ENCODE measurements around the gene TRHDE.

TRHDE gene

GRCh38 chr12:72432037-72432604 lies 160.0 kb downstream of the TRHDE start:
- no peak for FAIRE-seq
- no peak for DNase-seq (ENCODE audit: low spot score)

- no peak for DNase-seq (ENCODE audit: low spot score)
- FAIRE-seq = no peak
Measured at GRCh38 chr12:72433298-72433697, 161.1 kb downstream of the TRHDE start.

GRCh38 chr12:72434999-72435398 lies 162.8 kb downstream of the TRHDE start:
- FAIRE-seq = no peak
- no peak for DNase-seq (ENCODE audit: low spot score)

GRCh38 chr12:72442217-72442616 lies 170.0 kb downstream of the TRHDE start:
- no peak for DNase-seq (ENCODE audit: low spot score)
- no peak for FAIRE-seq

- DNase-seq (ENCODE audit: low spot score) = no peak
- no peak for FAIRE-seq
Measured at GRCh38 chr12:72444125-72444524, 172.0 kb downstream of the TRHDE start.

GRCh38 chr12:72444566-72444965 lies 172.4 kb downstream of the TRHDE start:
- FAIRE-seq = no peak
- DNase-seq (ENCODE audit: low spot score) = no peak

GRCh38 chr12:72448089-72448488 lies 175.9 kb downstream of the TRHDE start:
- DNase-seq (ENCODE audit: low spot score) (no peak), FAIRE-seq (no peak)

- no peak for DNase-seq (ENCODE audit: low spot score)
- FAIRE-seq = no peak
Measured at GRCh38 chr12:72448805-72449204, 176.6 kb downstream of the TRHDE start.

GRCh38 chr12:72453066-72453465 lies 180.9 kb downstream of the TRHDE start:
- FAIRE-seq = no peak
- no peak for DNase-seq (ENCODE audit: low spot score)

GRCh38 chr12:72453550-72453949 lies 181.4 kb downstream of the TRHDE start:
- DNase-seq (ENCODE audit: low spot score) (no peak), FAIRE-seq (no peak)

- no peak for FAIRE-seq
- DNase-seq (ENCODE audit: low spot score) = no peak
Measured at GRCh38 chr12:72464471-72464870, 192.3 kb downstream of the TRHDE start.

GRCh38 chr12:72465155-72465554 lies 193.0 kb downstream of the TRHDE start:
- no peak for FAIRE-seq
- DNase-seq (ENCODE audit: low spot score) = no peak

- no peak for FAIRE-seq
- no peak for DNase-seq (ENCODE audit: low spot score)
Measured at GRCh38 chr12:72465940-72466630, 193.9 kb downstream of the TRHDE start.

GRCh38 chr12:72467985-72468384 lies 195.8 kb downstream of the TRHDE start:
- DNase-seq (ENCODE audit: low spot score) (no peak), FAIRE-seq (no peak)

GRCh38 chr12:72468505-72468904 lies 196.3 kb downstream of the TRHDE start:
- FAIRE-seq = no peak
- DNase-seq (ENCODE audit: low spot score) = no peak

- FAIRE-seq = no peak
- DNase-seq (ENCODE audit: low spot score) = no peak
Measured at GRCh38 chr12:72471806-72472205, 199.6 kb downstream of the TRHDE start.

GRCh38 chr12:72472350-72472749 lies 200.2 kb downstream of the TRHDE start:
- DNase-seq (ENCODE audit: low spot score) (no peak), FAIRE-seq (no peak)

GRCh38 chr12:72476301-72476700 lies 204.1 kb downstream of the TRHDE start:
- FAIRE-seq = no peak
- DNase-seq (ENCODE audit: low spot score) = no peak

GRCh38 chr12:72485017-72485701 lies 213.0 kb downstream of the TRHDE start:
- FAIRE-seq (no peak), DNase-seq (ENCODE audit: low spot score) (no peak)

GRCh38 chr12:72491426-72491825 lies 219.3 kb downstream of the TRHDE start:
- no peak for DNase-seq (ENCODE audit: low spot score)
- no peak for FAIRE-seq

- FAIRE-seq (no peak), DNase-seq (ENCODE audit: low spot score) (no peak)
Measured at GRCh38 chr12:72493407-72493806, 221.2 kb downstream of the TRHDE start.

- FAIRE-seq = no peak
- no peak for DNase-seq (ENCODE audit: low spot score)
Measured at GRCh38 chr12:72498354-72498753, 226.2 kb downstream of the TRHDE start.

- DNase-seq (ENCODE audit: low spot score) (no peak), FAIRE-seq (no peak)
Measured at GRCh38 chr12:72499244-72499643, 227.1 kb downstream of the TRHDE start.
